ENCODE measurements around the gene ACTR1A. TPM values are rescaled to one million over a fixed set of nuclear protein-coding genes. Genes with fewer than 3 reads are reported as not detected.
A peak's percentile ranks its signal among the peaks of the same experiment; 100 is the strongest.

ACTR1A gene
- total and polyA plus RNA-seq, 8 donors = 41.5 to 277 (median 61.1) TPM

- intact Hi-C loops (cut with DNase I; ENCODE audit: low total_unique reads) = no loop called here
- peaks cover 20 to 63% (median 38%) of the 10 kb centered on the region in 4 donors for H3K4me1 ChIP-seq
- 78 to 90% (median 86%) methylated on average over 7 of the region's 7 CpGs for WGBS, 5 donors
These were observed 10.1 kb downstream of the ACTR1A start for GRCh38 chr10:102492344-102492939.

GRCh38 chr10:102491136-102491535 lies 11.4 kb downstream of the ACTR1A start:
- H3K4me1 ChIP-seq = peaks cover 19 to 50% (median 31%) of the 10 kb centered on the region in 4 donors
- no peak overlapping the region for H3K4me3 ChIP-seq
- peaks cover 38 to 71% (median 58%) of the 10 kb centered on the region in 4 donors for H3K36me3 ChIP-seq
- DNase-seq = no peak
- no peak overlapping the region for H3K27ac ChIP-seq
- H3K27me3 ChIP-seq = no peaks in the 10 kb centered on the region
- TF ChIP-seq CTCF (IDR thresholded peaks at IDR 0.05) (no peak), EP300 (IDR thresholded peaks at IDR 0.05) (no peak), POLR2A (IDR thresholded peaks at IDR 0.05) (no peak)
- intact Hi-C loops (cut with DNase I; ENCODE audit: low total_unique reads) = no loop called here
- no peaks in the 10 kb centered on the region for H3K9me3 ChIP-seq
- WGBS, 5 donors = 76 to 91% (median 85%) methylated on average over 4 of the region's 4 CpGs

More at GRCh38 chr10:102492344-102492939, 10.1 kb downstream of the ACTR1A start:
- DNase-seq = peak in 1 of 2 donors; percentile 20
- no peaks in the 10 kb centered on the region for H3K27me3 ChIP-seq
- H3K36me3 ChIP-seq = peaks cover 25 to 59% (median 45%) of the 10 kb centered on the region in 4 donors
- H3K9me3 ChIP-seq = no peaks in the 10 kb centered on the region
- peak overlapping the region in 2 of 5 donors; percentile 19 to 26 for H3K27ac ChIP-seq
- H3K4me3 ChIP-seq = no peak overlapping the region
- TF ChIP-seq EP300 (IDR thresholded peaks at IDR 0.05) (no peak), POLR2AphosphoS5 (IDR thresholded peaks at IDR 0.05) (no peak), CTCF (IDR thresholded peaks at IDR 0.05) (no peak), POLR2A (IDR thresholded peaks at IDR 0.05) (no peak)

- Histone ChIP-seq H3K4me3 (no peak overlapping the region), H3K27me3 (no peaks in the 10 kb centered on the region), H3K36me3 (peaks cover 94 to 100% (median 100%) of the 10 kb centered on the region in 4 donors), H3K27ac (no peak overlapping the region), H3K9me3 (no peaks in the 10 kb centered on the region), H3K4me1 (no peaks in the 10 kb centered on the region)
- WGBS, 5 donors = 87 to 92% (median 91%) methylated on average over 18 of the region's 18 CpGs
- no peak for TF ChIP-seq POLR2A (IDR thresholded peaks at IDR 0.05)
- TF ChIP-seq CTCF (IDR thresholded peaks at IDR 0.05) = no peak
- TF ChIP-seq POLR2AphosphoS5 (IDR thresholded peaks at IDR 0.05) = no peak
- TF ChIP-seq EP300 (IDR thresholded peaks at IDR 0.05) = no peak
- DNase-seq = no peak
- intact Hi-C loops (cut with DNase I; ENCODE audit: low total_unique reads) = no loop called here
These were observed 17.3 kb downstream of the ACTR1A start for GRCh38 chr10:102485093-102485784.

- no peaks in the 10 kb centered on the region for H3K27me3 ChIP-seq
- peaks cover 88 to 100% (median 100%) of the 10 kb centered on the region in 4 donors for H3K36me3 ChIP-seq
- DNase-seq = no peak
- peaks cover 0 to 3% (median 1%) of the 10 kb centered on the region in 4 donors for H3K4me1 ChIP-seq
- no peaks in the 10 kb centered on the region for H3K9me3 ChIP-seq
- no peak overlapping the region for H3K4me3 ChIP-seq
- no peak overlapping the region for H3K27ac ChIP-seq
- intact Hi-C loops (cut with DNase I; ENCODE audit: low total_unique reads) = no loop called here
- TF ChIP-seq POLR2AphosphoS5 (IDR thresholded peaks at IDR 0.05) = no peak
- TF ChIP-seq EP300 (IDR thresholded peaks at IDR 0.05) = no peak
- TF ChIP-seq CTCF (IDR thresholded peaks at IDR 0.05) = no peak
- no peak for TF ChIP-seq POLR2A (IDR thresholded peaks at IDR 0.05)
- 94 to 98% (median 95%) methylated on average over 13 of the region's 13 CpGs for WGBS, 5 donors
These were observed 18.5 kb downstream of the ACTR1A start for GRCh38 chr10:102484021-102484420.
